ENCODE results near the gene DDX1. TPM values are rescaled to one million over a fixed set of nuclear protein-coding genes. Genes with fewer than 3 reads are reported as not detected.

Gene DDX1
- total and polyA plus RNA-seq, 9 of the 15 experiments (the other 6 are each of a cell fraction or from before 2014, with no cell fraction given), result 116 to 277 (median 232) TPM

- TF ChIP-seq CREB3L1 (IDR thresholded peaks at IDR 0.05; ENCODE audit: borderline replicate concordance, low read depth) (no peak), KLF6 (CRISPR knock-in tag; IDR thresholded peaks at IDR 0.05; ENCODE audit: borderline replicate concordance) (no peak), ELF1 (tag; IDR thresholded peaks at IDR 0.05) (peak; percentile 61), BCL6 (CRISPR knock-in tag; IDR thresholded peaks at IDR 0.05) (no peak), EP400 (IDR thresholded peaks at IDR 0.05) (0 out of 2 replicates have a peak, but pooled peaks have one; percentile 47), ZBTB40 (IDR thresholded peaks at IDR 0.05) (no peak), ZBTB40 (CRISPR knock-in tag; IDR thresholded peaks at IDR 0.05) (no peak), CBFB (CRISPR knock-in tag; IDR thresholded peaks at IDR 0.05) (no peak), CHD2 (IDR thresholded peaks at IDR 0.05; ENCODE audit: low read depth, low read length) (no peak), ZNF174 (CRISPR knock-in tag; IDR thresholded peaks at IDR 0.05) (no peak), E2F3 (CRISPR knock-in tag; IDR thresholded peaks at IDR 0.05) (no peak), ZNF408 (CRISPR knock-in tag; IDR thresholded peaks at IDR 0.05; ENCODE audit: low read depth) (no peak), ZFP1 (CRISPR knock-in tag; IDR thresholded peaks at IDR 0.05) (no peak), E2F5 (CRISPR knock-in tag; IDR thresholded peaks at IDR 0.05) (no peak), HNRNPH1 (optimal IDR thresholded peaks at IDR 0.05; ENCODE audit: low read depth, low read length) (no peak)
Observed at GRCh38 chr2:15557887-15558311, 33.8 kb upstream of the DDX1 start (continued).

Data from K562 (cell line).